Esophagus muscularis mucosa (tissue), 4 donors: ENCODE results near the gene PYGB.

Experiments used
- EP300 ChIP-seq: sonication (generic); formaldehyde crosslinking; IDR thresholded peaks from one replicate; pipeline ENCODE4 v1.6.1; 2017; ENCODE audit warnings: antibody characterized with exemption
- POLR2A ChIP-seq: fragments of 450-650 bp; IDR thresholded peaks from one replicate; pipeline ENCODE4 v1.6.1; 2017; ENCODE audit warnings: antibody characterized with exemption, moderate library complexity, mild to moderate bottlenecking, low read depth
- POLR2AphosphoS5 ChIP-seq, 2 donors: sonication (generic); formaldehyde crosslinking; IDR thresholded peaks; one replicate each; pipeline ENCODE4 v1.6.1; 2017; ENCODE audit warnings: antibody characterized with exemption in 2 of 2
- TF ChIP-seq, protein P1 (sequence below), 3 experiments: fragments of 200-600 bp in 2 of 3; fragments of 450-650 bp in 1 of 3; sonication (generic) in 2 of 3; IDR thresholded peaks; one replicate each; pipeline ENCODE4 v1.5.1; 2017 to 2019; ENCODE audit warnings: antibody characterized with exemption in 3 of 3, mild to moderate bottlenecking in 2 of 3, moderate library complexity in 1 of 3

DNA sequence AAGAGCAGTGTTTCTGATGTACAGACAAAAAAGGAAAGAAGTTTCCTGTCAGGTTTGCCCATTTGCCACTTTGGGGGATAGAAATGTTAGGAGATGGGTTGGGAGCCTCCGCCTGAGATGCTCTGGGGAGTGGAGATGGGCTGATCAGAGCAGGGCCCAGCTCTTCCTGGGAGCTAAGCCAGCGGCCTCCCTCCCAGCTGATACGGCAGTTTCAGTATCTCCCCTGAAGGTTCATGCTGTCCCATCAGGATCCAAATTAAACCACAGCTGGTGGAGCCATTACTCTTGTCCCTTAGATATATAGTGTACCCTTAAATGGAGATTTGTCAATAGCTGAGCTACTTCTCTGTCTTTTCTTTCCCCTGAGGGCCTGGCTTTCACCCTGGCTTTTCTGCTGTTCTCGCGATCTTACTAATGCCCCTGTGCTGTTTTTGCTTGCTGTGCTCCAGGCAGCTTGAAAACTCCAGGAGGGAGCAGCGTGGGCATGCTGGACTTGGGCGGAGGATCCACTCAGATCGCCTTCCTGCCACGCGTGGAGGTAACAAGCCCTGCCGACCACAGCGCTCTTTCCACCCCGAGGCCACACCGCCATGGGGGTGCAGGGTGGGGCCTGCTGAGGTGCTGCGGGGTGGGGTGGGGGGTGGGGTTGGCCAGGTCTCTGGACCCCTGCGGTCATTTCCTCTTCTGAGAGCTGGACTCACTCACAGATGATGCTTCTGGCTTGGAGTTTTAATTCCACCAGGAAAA lies 31.5 kb upstream of the PYGB start:
- TF ChIP-seq, protein P1, sequence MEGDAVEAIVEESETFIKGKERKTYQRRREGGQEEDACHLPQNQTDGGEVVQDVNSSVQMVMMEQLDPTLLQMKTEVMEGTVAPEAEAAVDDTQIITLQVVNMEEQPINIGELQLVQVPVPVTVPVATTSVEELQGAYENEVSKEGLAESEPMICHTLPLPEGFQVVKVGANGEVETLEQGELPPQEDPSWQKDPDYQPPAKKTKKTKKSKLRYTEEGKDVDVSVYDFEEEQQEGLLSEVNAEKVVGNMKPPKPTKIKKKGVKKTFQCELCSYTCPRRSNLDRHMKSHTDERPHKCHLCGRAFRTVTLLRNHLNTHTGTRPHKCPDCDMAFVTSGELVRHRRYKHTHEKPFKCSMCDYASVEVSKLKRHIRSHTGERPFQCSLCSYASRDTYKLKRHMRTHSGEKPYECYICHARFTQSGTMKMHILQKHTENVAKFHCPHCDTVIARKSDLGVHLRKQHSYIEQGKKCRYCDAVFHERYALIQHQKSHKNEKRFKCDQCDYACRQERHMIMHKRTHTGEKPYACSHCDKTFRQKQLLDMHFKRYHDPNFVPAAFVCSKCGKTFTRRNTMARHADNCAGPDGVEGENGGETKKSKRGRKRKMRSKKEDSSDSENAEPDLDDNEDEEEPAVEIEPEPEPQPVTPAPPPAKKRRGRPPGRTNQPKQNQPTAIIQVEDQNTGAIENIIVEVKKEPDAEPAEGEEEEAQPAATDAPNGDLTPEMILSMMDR (IDR thresholded peaks at IDR 0.05): no peak
- TF ChIP-seq POLR2AphosphoS5 (IDR thresholded peaks at IDR 0.05) (no peak), POLR2A (no peak), EP300 (no peak)
